GM18498 (cell line): ENCODE measurements around the gene CABLES1.
A peak's percentile ranks its signal among the peaks of the same experiment; 100 is the strongest.

ENCODE experiments used
- ATAC-seq: cut with Tn5 transposase; IDR thresholded peaks from one replicate; pipeline ENCODE4 v1.9.1; 2021; ENCODE audit warnings: mild to moderate bottlenecking, moderate library complexity; ENCODE audit not compliant: unreplicated experiment

The CABLES1 gene

GRCh38 chr18:23211146-23211545, 75.9 kb downstream of the CABLES1 start:
- no peak for ATAC-seq

DNA sequence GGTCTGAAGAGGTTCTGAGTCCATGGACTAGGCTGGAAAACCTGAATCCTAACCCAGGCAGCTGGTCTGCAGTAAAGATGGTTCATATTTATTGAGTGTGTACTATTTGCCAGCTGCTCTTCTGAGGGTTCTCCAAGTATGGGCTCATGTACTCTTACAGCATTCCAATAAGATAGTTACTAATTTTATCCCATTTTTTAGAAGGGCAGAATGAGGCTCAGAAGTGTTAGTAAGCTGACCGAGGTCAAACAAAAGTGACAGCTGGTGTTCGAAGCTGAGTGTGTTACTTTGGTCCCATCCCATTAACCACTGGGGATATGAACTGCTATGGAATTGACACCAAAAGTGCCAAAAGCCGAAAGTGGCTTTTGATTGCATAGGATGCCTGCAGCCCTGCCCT, 76.9 kb downstream of the CABLES1 start:
- no peak for ATAC-seq

DNA sequence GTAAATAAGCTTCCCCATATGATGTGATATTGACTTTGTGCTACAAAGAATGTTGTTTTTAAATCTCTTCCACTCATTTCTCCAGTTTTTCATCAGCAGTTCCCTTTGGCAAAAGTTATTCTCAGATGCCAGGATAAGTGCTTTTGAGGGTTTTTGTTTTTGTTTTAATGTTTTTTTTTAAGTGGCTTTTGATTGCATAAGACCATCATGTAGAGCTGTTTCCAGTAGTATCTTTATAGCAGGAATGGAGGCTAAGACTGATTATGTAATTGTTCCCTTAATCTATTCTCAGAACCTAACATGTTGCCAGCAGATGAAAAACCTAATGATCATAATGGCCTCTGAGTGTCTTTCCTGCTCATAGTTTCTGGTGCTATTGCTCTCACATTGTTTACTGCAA, 77.9 kb downstream of the CABLES1 start:
- no peak for ATAC-seq

- ATAC-seq: no peak
Observed at GRCh38 chr18:23217781-23218180, 82.5 kb downstream of the CABLES1 start.

- no peak for ATAC-seq
Observed at GRCh38 chr18:23220355-23220754, 85.1 kb downstream of the CABLES1 start.

DNA sequence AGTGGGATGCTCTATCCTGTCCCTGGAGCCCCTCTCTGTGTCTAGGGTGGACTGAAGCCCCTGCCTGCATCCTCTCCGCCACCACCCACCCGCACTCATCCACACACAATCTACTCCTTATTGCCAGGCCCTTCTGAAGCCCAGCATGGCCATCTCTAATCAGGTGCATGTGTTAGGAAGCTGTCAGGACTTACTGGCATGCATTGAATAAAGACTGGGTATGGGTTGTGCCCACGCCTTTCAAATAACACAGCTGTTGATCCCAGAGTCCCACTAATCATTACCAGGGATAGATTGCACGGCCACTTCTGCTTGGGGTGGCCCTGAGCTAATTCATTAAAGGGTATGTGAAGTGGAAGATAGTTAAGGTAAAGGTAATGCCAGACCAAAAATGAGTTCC, 88.4 kb downstream of the CABLES1 start:
- no peak for ATAC-seq

GRCh38 chr18:23225503-23225902, 90.2 kb downstream of the CABLES1 start:
- no peak for ATAC-seq

GRCh38 chr18:23226391-23226790, 91.1 kb downstream of the CABLES1 start:
- no peak for ATAC-seq

GRCh38 chr18:23226930-23227725, 91.8 kb downstream of the CABLES1 start:
- no peak for ATAC-seq

DNA sequence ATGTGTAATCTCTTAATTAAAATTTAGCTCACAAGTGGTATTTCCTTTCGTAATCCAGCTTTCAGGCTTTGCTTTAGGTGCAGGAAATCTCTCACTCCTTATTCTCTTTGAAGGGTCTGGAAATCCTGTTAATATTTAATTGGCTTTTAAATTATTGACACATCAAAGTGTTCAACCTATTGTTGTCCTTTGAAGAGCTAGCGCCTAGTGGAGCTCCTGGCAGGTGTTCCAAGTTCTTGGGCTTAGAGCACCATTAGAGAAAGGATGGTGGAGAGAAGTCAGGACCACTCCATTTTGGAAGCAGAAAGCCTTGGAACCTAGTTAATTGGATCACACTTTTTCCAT, 92.4 kb downstream of the CABLES1 start:
- ATAC-seq: no peak

GRCh38 chr18:23228102-23229061, 93.1 kb downstream of the CABLES1 start:
- peak; percentile 33 for ATAC-seq

DNA sequence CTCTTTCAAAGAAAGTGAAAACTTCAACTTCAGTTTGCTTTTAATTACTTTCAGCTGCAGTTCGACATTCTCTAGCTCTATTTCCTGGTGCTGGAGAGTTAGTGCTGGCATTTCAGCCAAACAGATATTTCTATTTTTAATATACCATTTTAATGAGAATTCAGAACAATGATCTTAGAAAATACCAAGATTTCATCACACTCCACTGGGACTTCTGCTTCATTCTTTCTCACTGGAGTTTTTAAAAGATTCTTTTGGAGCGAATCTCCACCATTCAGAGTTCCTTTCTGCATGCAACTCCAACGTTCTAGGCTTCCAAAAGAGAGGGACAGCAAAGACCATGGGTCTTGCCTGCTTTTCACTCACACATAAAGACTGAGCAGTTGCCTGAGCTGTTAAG, 94.2 kb downstream of the CABLES1 start:
- no peak for ATAC-seq

GRCh38 chr18:23230686-23231085, 95.4 kb downstream of the CABLES1 start:
- no peak for ATAC-seq

- peak; percentile 87 for ATAC-seq
Observed at GRCh38 chr18:23231340-23232021, 96.2 kb downstream of the CABLES1 start.

- no peak for ATAC-seq
Observed at GRCh38 chr18:23232331-23232730, 97.0 kb downstream of the CABLES1 start.

DNA sequence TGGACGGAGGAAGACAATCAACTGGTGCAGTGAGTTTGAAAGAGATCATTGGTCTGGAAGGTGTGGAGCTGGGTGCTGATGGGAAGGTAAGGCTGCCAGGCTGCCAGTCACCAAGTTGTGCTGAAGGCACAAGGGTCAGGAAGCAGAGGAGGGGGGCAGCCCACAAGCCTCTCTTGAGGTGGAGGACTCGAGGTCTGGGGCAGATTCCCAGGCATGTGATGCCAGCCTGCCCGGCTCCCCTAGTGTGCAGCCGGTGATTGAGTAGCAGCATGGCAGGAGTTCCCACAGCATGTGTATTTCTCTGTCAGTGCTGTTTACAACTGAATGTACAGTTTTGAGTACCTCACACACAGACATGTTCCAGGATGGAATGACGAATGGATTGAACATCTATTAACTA, 99.3 kb downstream of the CABLES1 start:
- no peak for ATAC-seq

DNA sequence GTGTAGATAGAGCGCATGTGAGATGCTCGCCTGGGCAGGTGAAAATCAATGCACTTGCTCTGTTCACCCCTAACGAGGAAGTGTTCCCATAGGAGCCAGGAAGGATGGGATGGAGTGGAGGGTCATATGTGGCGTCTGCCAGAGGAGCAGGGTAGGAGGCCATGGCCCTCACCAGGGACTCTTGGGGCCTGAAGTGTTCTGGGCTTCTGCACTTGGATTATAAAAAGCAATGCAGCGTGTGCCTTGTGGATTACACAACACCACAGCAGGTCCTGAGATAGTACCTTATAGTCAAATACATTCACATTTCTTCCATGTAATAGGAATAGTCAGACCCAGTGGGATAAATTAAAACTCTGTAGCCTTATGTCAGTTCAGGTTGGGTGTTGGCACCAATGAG, 100.1 kb downstream of the CABLES1 start:
- ATAC-seq: no peak

DNA sequence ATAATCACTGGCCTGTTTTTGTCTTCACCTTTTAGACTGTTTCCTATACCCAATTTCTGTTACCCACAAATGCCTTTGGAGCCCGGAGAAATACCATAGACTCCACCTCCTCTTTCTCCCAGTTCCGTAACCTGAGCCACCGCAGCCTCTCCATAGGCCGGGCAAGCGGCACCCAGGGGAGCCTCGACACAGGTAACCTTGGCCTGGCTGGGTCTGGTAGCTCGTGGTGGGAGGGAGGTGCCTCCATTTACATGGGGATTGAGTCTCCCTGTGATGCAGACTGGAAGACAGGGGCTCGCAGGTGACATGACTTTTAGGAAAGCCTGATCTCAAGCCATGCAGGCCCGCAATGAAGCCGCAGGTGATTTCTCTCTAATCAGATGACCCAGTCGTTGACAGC, 100.6 kb downstream of the CABLES1 start:
- no peak for ATAC-seq

DNA sequence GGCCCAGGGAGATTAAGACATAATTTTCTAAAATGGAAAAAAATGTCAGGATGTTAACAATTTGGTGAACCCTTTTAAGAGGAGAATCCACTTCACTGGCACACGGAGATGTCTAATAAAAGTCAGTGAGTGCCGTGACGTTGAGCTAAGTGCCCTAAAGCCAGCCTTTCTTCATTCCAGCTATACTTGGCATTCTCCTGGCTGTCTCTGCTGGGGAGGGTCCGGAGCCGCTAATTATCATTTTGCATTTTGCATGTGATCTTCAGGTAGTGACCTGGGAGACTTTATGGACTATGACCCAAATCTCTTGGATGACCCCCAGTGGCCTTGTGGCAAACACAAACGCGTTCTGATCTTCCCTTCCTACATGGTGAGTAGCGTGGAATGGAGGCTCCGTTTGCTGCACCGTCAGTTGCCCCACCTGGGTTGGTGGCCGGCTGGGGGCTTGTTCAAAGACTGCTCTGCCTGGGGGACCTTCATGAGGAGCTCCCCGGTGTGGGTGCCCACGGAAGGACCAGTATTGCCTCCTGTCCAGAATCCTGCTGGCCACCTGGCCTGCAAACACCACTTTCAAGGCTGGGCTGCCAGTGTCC, 101.7 kb downstream of the CABLES1 start:
- no peak for ATAC-seq

DNA sequence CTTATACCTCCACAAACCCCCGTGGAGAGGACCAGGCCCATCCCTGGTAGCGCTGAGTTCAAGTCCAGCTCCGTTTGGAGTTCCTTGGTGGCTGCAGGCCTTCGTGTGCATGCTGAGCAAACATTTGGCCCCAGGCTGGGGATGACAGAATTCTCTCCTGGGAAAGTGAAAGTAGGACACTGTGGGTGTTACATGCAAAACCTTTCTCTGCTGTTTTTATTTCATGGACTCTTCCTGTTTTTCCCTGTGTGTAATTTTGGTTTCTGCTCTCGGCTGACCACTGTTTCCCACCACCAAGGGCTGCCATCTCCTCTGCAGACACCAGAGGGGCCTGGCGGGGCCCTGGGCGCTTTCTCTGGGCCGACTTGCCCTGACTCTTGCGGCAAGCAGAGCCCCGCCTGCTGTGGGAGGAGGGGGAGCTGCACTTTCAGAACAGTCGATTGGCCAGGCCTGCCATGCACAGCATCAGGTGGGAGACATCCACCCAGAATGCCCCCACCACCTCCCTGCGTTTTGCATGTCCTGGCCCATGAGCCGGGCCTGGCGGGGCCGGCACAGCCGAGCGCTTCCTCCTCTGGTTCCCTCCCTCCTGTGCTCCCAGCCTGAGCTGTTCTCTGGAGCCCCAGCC, 102.4 kb downstream of the CABLES1 start:
- ATAC-seq: peak; percentile 58

DNA sequence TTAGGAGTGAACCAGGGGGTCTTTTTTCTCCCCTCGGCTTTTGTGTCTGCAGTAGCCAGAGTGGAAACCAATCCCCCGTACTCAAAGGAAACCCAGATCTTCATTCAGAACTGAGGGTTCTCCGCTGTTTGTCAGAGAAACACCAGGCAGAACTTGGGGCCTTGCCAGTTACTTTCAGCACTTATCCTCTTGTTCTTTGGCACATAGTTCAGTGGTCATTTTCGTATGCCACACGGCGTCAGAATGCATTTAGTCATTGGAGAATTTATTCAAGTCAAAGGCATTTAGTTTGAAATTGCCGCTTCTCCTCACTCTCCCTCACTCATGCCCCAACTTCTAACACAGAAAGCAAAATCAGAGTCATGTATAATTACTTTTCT, 102.9 kb downstream of the CABLES1 start:
- no peak for ATAC-seq
